HFFc6 (cell line): ENCODE results near the gene FEM1C. TPM values are rescaled to one million over a fixed set of nuclear protein-coding genes. Genes with fewer than 3 reads are reported as not detected.

Experiments used
- DNase-seq: peaks from one replicate; pipeline ENCODE4 v3.0.0-alpha.2; 2018
- H3K27ac Mint-ChIP-seq: 2 replicates; pipeline ENCODE4 v1.8.0; 2020; ENCODE audit warnings: mild to moderate bottlenecking, mixed read lengths
- H3K27me3 Mint-ChIP-seq: 2 replicates; pipeline ENCODE4 v1.8.0; 2021; ENCODE audit warnings: mild to moderate bottlenecking, moderate library complexity, mixed read lengths; ENCODE audit not compliant: insufficient read depth
- H3K36me3 Mint-ChIP-seq: 2 replicates; pipeline ENCODE4 v1.8.0; 2021; ENCODE audit warnings: low read depth, mixed read lengths
- H3K4me1 Mint-ChIP-seq: 2 replicates; pipeline ENCODE4 v1.8.0; 2020; ENCODE audit warnings: low read depth, mixed read lengths
- H3K4me3 Mint-ChIP-seq: 2 replicates; pipeline ENCODE4 v1.8.0; 2020; ENCODE audit warnings: mild to moderate bottlenecking, moderate library complexity, mixed read lengths
- H3K9me3 Mint-ChIP-seq: 2 replicates; pipeline ENCODE4 v1.8.0; 2020; ENCODE audit warnings: mild to moderate bottlenecking, mixed read lengths
- total RNA-seq, 6 experiments: library from RNA; stranded (reverse); fragmentation: NEBNext Ultra II Directional; extraction: Animal tissue kit (Norgen Biotek cat#: 25700); gene quantifications; 2 replicates in 1 of 6; 3 replicates in 5 of 6; pipeline ENCODE4 v1.2.3, GENCODE V29; 2021
- TF ChIP-seq, protein P1 (sequence below): fragments of 200-600 bp; sonication (generic); IDR thresholded peaks from 2 replicates; pipeline ENCODE4 v1.5.0; 2021; ENCODE audit warnings: antibody characterized with exemption, mild to moderate bottlenecking

The FEM1C gene
- total RNA-seq, 6 experiments from 2014 or later: 12.1 to 15.9 (median 14.9) TPM

DNA sequence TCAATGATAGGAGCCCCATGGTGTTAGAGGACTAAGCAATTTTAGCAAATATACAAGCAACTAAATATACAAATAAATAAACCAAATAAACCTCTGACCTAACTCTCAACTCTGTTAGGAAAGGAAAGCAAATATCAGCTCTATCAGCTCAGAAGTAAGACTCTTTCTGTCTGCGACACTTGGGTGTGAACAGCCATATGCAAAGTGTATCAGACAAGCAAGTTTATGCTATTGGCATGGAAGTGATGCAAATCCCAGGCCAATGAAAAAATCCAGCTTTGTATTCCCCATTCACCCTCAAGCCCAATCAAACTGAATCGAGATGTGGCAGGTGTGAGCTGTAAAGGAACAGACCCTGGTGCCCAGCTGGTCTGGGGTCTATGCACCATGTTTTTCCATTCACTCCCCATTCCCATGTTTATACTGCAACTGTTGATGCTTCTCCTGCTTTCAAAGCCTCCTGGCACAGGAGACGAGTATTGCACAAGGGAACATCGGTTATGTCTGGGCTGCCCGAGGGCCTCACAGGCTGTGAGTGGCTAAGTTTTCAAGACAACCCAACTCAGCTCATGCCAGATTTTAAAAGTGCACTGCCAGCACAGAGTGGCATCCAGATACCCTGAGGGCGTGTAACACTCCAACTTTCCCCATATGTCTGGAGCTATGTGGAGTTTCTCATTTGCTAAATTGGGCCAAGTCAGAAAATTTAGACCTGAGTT lies 73.1 kb downstream of the FEM1C start:
- Mint-ChIP-seq H3K4me3 (no peak overlapping the region), H3K27me3 (peaks cover 3% of the 10 kb centered on the region; the same call in 1 of the 2 replicates), H3K36me3 (no peaks in the 10 kb centered on the region), H3K9me3 (no peaks in the 10 kb centered on the region), H3K4me1 (peaks cover 21% of the 10 kb centered on the region; the same call in 1 of the 2 replicates), H3K27ac (no peak overlapping the region)
- no peak for DNase-seq
- TF ChIP-seq, protein P1, sequence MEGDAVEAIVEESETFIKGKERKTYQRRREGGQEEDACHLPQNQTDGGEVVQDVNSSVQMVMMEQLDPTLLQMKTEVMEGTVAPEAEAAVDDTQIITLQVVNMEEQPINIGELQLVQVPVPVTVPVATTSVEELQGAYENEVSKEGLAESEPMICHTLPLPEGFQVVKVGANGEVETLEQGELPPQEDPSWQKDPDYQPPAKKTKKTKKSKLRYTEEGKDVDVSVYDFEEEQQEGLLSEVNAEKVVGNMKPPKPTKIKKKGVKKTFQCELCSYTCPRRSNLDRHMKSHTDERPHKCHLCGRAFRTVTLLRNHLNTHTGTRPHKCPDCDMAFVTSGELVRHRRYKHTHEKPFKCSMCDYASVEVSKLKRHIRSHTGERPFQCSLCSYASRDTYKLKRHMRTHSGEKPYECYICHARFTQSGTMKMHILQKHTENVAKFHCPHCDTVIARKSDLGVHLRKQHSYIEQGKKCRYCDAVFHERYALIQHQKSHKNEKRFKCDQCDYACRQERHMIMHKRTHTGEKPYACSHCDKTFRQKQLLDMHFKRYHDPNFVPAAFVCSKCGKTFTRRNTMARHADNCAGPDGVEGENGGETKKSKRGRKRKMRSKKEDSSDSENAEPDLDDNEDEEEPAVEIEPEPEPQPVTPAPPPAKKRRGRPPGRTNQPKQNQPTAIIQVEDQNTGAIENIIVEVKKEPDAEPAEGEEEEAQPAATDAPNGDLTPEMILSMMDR: no peak

- peaks cover 23% of the 10 kb centered on the region for H3K4me1 Mint-ChIP-seq
- DNase-seq: no peak
- no peaks in the 10 kb centered on the region for H3K36me3 Mint-ChIP-seq
- no peak overlapping the region for H3K4me3 Mint-ChIP-seq
- H3K27me3 Mint-ChIP-seq: peaks cover 2% of the 10 kb centered on the region; the same call in 1 of the 2 replicates
- TF ChIP-seq, protein P1: no peak
- no peak overlapping the region for H3K27ac Mint-ChIP-seq
- no peaks in the 10 kb centered on the region for H3K9me3 Mint-ChIP-seq
Observed at GRCh38 chr5:115470921-115471320, 73.7 kb downstream of the FEM1C start.

Other genes starting within 250 kb of the FEM1C start
- gene CCDC112, start 248.1 kb downstream of the FEM1C start, total RNA-seq: 1 to 10 TPM; 3.7 to 6.9 (median 5.7) TPM
- gene TICAM2, start 57.7 kb upstream of the FEM1C start, total RNA-seq: 10 to 100 TPM in 4 of 6 experiments, 1 to 10 TPM in 2; 8.3 to 15.9 (median 13.1) TPM
- gene TMED7, start 81.3 kb upstream of the FEM1C start, total RNA-seq: 100 to 1,000 TPM; 162 to 194 (median 175) TPM